Activated T-helper 9 cell treated with anti-CD3 and anti-CD28 coated beads, Interleukin-2, amount 50 U/mL, for 16 hours (primary cell): ENCODE data around the gene CCM2L.

Source experiments
- DNase-seq: peaks from one replicate; pipeline ENCODE4 v3.0.0-alpha.2; 2020; ENCODE audit warnings: low read depth

CCM2L gene

GRCh38 chr20:32057656-32058184 is 47.5 kb downstream of the CCM2L start:
- no peak for DNase-seq

DNA sequence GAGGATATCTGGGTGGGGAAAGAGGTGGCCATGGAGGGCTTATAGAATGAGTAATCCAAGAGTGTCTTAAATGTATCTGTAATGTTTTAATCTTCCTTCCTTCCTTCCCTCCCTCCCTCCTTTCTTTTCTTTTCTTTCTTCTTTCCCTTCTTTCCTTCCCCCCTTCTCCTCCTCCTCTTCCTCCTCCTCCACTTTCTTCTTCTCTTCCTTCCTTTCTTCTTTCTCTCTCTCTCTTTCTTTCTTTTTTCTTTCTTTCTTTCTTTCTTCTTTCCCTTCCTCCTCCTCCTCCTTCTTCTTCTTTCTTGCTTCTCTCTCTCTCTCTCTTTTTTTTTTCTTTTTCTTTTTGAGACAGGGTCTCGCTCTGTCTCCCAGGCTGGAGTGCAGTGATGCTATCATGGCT is 49.0 kb downstream of the CCM2L start:
- no peak for DNase-seq

DNA sequence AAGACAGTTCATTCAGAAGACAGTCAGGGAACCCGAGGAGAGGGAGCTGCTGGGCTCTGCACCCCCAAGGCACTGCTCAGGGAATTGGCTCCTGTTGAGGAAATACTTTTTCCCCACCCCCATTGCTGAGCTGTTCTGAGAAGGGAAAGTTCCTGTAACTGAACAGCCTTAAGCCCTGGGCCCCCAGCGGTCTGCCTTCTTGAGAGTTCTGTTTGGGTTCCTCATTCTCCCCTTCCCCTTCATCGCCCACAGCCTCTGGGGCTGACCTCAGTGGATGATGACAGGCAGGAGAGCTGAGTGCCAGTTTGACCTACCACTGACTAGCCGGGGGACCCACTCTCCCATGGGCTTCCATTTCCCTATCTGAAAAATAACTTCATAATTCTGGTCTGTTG is 52.5 kb downstream of the CCM2L start:
- DNase-seq, result no peak

GRCh38 chr20:32063695-32064094 is 53.5 kb downstream of the CCM2L start:
- no peak for DNase-seq

- no peak for DNase-seq
Observed at GRCh38 chr20:32064667-32065066, 54.4 kb downstream of the CCM2L start.

DNA sequence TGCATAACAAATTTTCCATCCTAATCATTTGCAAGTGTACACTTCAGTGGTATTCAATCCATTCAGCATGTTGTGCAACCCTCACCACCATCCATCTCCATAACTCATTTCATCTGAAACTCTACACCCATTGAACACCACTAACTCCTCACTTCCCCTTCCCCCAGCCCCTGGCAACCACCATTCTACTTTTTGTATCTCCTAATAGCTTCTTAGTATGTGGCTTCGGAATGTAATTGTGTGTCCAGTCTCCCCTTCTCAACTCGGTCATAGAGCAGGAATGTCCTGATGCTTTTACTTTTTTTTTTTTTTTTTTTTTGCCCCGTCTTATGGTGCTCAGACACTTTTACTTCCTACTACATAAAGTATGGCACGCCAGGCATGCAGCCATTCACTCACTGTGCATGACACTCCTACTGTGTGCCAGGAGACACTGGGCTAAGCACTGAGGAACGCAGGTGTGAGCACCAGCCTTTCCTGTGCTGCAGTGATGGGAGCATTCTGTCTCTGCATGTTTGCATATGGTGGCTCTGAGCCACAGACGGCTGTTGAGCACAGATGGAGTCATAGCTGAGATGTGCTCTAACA is 57.1 kb downstream of the CCM2L start:
- DNase-seq, result no peak

DNA sequence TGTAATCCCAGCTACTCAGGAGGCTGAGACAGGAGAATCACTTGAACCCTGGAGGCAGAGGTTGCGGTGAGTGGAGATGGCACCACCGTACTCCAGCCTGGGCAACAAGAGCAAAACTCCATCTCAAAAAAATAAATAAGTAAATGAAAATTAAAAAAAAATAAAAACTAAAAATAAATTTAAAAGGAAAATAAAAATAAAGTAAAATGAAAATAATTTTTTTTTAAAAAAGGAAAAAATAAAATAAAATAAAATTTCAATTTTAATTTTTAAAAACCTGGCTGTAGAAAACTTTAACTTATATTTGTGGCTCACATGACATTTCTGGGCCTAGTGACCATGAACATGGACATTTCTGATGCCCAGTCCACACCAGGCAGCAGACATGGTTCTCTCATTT is 57.9 kb downstream of the CCM2L start:
- DNase-seq, result no peak

- DNase-seq, result no peak
Observed at GRCh38 chr20:32069711-32070110, 59.5 kb downstream of the CCM2L start.

GRCh38 chr20:32070282-32070681 is 60.0 kb downstream of the CCM2L start:
- no peak for DNase-seq

DNA sequence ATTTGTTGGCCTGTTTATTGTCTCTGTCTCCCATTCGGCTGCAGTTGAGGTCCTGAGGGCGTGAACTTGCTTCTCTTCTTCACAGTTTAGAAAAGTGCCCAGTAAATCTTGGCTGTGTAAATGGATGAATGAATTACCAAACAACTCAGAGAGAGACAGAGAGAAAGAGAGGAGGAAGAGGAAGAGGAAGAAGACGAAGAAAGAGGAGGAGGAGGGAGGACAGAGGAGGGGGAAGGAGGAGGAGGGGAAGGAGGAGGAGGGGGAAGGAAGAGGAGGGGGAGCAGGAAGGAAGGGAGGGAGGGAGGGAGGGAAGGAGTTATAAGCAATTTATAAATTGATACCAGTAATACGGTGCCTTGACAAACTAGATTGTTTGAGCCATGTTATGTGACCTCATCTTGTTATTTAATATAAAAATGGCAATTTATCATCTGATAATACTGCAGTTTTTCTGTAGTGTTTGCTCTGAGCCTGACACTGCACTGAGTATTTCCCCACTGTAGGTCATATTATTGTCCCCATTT is 60.5 kb downstream of the CCM2L start:
- DNase-seq, result no peak

DNA sequence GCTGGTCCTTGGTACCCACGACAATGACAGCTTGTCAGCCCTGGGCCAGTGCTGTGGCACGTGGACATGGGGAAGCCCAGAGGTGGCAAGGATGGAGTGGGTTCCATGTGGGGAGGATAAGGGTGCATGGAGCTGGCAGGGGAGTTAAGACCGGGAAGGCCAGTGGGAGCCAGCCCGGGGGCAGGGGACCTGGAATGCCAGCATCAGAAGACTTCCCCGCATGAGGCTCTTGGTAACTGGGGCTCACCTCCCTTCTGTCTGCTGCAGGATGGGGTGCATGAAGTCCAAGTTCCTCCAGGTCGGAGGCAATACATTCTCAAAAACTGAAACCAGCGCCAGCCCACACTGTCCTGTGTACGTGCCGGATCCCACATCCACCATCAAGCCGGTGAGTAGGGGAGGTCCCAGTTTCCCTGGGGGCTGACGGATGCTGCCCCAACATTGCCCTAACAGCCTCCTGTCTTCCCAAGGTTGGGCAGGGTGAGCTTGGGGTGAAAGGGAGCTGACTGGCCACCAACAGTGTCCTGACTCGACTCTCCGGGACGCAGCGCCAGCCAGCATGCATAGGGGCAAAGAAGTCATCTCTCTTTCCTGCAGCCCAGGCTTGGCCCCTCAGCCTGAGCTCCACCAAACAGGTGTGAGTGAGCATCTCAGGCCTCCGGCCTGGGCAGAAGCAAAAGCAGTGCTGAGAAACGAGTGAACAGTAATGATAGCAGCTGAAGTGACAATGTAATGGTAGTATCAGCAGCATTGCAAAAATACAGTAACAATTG is 61.3 kb downstream of the CCM2L start:
- no peak for DNase-seq

DNA sequence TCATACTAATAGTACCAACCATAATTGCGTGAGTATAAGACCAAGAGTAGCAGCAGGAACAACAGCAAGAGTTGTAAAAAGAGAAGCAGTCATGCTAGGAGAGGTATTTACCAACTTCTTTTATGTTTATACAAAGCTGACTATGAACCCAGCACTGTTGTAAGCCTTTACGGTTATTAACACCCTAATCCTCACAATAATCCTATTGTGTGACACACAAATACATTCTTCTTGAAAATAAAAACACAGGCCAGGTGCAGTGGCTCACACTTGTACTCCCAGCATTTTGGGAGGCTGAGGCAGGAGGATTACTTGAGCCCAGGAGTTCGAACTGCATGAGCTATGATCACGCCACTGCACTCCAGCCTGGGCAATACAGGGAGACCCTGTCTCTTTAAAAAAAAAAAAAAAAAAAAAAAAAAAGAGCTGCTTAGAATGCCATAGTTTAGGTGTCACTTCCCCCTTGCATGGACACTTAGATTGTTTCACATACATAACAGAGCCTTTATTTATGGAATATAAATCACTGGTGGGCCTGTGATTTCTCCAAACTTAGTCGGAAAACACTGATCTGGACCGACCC is 62.0 kb downstream of the CCM2L start:
- no peak for DNase-seq

- no peak for DNase-seq
Observed at GRCh38 chr20:32075534-32075933, 65.3 kb downstream of the CCM2L start.

DNA sequence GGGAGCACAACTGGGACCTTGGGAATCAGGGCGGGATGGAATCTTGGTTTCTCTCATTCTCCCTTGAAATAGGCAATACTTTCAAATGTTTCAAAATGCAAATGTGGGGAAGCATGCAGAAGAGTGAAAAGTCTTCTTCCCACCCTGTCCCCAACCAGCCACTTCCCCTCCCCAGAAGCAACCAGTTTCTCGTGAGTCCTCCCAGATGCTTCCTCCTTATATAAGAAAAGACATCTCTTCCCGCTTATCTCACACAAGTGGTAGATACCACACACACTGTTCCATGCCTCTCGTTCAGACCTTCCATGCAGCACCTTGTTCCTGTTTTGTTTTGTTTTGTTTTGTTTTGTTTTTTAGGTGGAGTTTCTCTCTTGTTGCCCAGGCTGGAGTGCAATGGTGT is 67.0 kb downstream of the CCM2L start:
- DNase-seq, result no peak

- DNase-seq, result no peak
Observed at GRCh38 chr20:32078322-32078721, 68.1 kb downstream of the CCM2L start.

DNA sequence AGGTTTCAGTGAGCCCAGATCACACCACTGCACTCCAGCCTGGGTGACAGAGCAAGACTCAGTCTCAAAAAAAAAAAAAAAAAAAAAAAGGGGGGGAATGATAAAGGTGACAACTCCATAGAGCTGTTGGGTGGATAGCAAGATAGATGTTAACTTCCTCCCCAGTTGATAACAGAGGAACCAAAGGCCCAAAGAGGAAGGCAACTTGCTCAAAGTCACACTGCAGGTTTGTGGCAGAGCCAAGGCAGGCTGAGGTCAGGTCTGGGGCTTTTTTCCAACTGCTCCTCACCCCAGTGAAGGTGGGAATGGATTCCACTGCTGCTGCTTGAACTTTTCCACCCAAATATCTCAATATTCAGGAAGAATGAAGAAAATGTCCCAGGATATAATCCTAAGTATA is 68.6 kb downstream of the CCM2L start:
- DNase-seq, result no peak

- no peak for DNase-seq
Observed at GRCh38 chr20:32079655-32080109, 69.4 kb downstream of the CCM2L start.

GRCh38 chr20:32080783-32081182 is 70.5 kb downstream of the CCM2L start:
- no peak for DNase-seq
